ENCODE data around the gene TMC1.

- TF ChIP-seq CTCF (IDR thresholded peaks at IDR 0.05) = no peak
- TF ChIP-seq POLR2AphosphoS5 (IDR thresholded peaks at IDR 0.05) = no peak
These were observed 92.7 kb downstream of the TMC1 start for GRCh38 chr9:72614067-72614466.

Data from breast epithelium (tissue), 3 donors.